Type B pancreatic cell (in vitro differentiated cells): Measurements from ENCODE around the gene SPECC1L. TPM values are rescaled to one million over a fixed set of nuclear protein-coding genes. Genes with fewer than 3 reads are reported as not detected.
A peak's percentile ranks its signal among the peaks of the same experiment; 100 is the strongest.

ENCODE experiments used
- DNase-seq: peaks from one replicate; pipeline ENCODE4 v3.0.0; 2021; ENCODE audit warnings: mixed read lengths; ENCODE audit not compliant: unreplicated experiment; ENCODE audit errors: extremely low spot score
- H3K27ac Mint-ChIP-seq: 2 replicates; pipeline ENCODE4 v1.8.0; 2021; ENCODE audit warnings: mild to moderate bottlenecking, mixed read lengths
- H3K27me3 Mint-ChIP-seq: 2 replicates; pipeline ENCODE4 v1.8.0; 2021; ENCODE audit warnings: mixed read lengths
- H3K36me3 Mint-ChIP-seq: 2 replicates; pipeline ENCODE4 v1.8.0; 2021; ENCODE audit warnings: mixed read lengths
- H3K4me1 Mint-ChIP-seq: one replicate; pipeline ENCODE4 v1.8.0; 2021; ENCODE audit warnings: mixed read lengths; ENCODE audit not compliant: unreplicated experiment
- H3K4me3 Mint-ChIP-seq: 2 replicates; pipeline ENCODE4 v1.8.0; 2021; ENCODE audit warnings: mild to moderate bottlenecking, mixed read lengths
- H3K9me3 Mint-ChIP-seq: 2 replicates; pipeline ENCODE4 v1.8.0; 2021; ENCODE audit warnings: mixed read lengths
- total RNA-seq: library from RNA; stranded (reverse); gene quantifications from 2 replicates; pipeline ENCODE4 v1.2.1, GENCODE V29; 2021; ENCODE audit warnings: low replicate concordance
- TF ChIP-seq, protein P1 (sequence below): fragments of 200-600 bp; sonication (generic); conservative IDR thresholded peaks from 2 replicates; pipeline ENCODE4 v1.5.0; 2021; ENCODE audit warnings: antibody characterized with exemption, mild to moderate bottlenecking

SPECC1L gene
- total RNA-seq, 1 donor from 2014 or later = 89.0 TPM

GRCh38 chr22:24467340-24467739 is 196.7 kb downstream of the SPECC1L start:
- Mint-ChIP-seq H3K9me3 (no peaks in the 10 kb centered on the region), H3K36me3 (no peaks in the 10 kb centered on the region), H3K27me3 (no peaks in the 10 kb centered on the region), H3K4me1 (peaks cover 22% of the 10 kb centered on the region), H3K4me3 (no peak overlapping the region), H3K27ac (peak overlapping the region; percentile 44)
- DNase-seq = no peak
- TF ChIP-seq, protein P1, sequence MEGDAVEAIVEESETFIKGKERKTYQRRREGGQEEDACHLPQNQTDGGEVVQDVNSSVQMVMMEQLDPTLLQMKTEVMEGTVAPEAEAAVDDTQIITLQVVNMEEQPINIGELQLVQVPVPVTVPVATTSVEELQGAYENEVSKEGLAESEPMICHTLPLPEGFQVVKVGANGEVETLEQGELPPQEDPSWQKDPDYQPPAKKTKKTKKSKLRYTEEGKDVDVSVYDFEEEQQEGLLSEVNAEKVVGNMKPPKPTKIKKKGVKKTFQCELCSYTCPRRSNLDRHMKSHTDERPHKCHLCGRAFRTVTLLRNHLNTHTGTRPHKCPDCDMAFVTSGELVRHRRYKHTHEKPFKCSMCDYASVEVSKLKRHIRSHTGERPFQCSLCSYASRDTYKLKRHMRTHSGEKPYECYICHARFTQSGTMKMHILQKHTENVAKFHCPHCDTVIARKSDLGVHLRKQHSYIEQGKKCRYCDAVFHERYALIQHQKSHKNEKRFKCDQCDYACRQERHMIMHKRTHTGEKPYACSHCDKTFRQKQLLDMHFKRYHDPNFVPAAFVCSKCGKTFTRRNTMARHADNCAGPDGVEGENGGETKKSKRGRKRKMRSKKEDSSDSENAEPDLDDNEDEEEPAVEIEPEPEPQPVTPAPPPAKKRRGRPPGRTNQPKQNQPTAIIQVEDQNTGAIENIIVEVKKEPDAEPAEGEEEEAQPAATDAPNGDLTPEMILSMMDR = no peak

Other genes starting within 250 kb of the SPECC1L start
- gene SUSD2, start 89.3 kb upstream of the SPECC1L start, total RNA-seq = 3.7 and 5.6 TPM in 2 replicates
- 0.14 and 0.80 TPM in 2 replicates for gene GGT5, start 25.7 kb upstream of the SPECC1L start, total RNA-seq
- 7.2 and 19.2 TPM in 2 replicates for gene ADORA2A, start 156.8 kb downstream of the SPECC1L start, total RNA-seq
- 0.24 and 1.1 TPM in 2 replicates for gene UPB1, start 224.5 kb downstream of the SPECC1L start, total RNA-seq